ENCODE results near the gene CAMKK1.

Gene CAMKK1

DNA sequence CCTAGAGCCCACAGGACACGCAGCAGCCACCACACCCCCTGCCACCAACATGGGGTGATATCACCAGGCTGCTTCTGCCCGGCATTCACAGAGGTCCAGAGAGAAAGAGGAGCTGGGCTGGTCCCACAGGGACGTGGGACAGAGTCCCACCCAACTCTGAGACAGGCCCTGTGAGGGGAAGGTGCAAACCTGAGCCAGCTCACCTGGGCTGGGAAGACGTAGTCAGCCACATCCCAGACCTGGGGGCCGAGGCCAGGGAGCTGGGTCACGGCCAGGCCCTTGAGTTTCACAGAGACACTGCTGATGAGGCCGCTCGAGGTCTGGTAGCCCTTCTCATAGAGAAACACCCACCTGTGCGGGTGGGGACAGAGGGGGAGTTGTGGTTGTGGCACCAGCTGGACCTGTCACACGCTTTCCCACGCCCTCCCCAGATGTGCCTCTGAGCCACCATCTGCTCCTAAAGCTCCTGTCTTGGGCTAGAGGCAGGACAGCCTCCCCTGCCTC is 12.2 kb upstream of the CAMKK1 start:
- no peak for DNase-seq (ENCODE audit: low read depth in 2 of 2)
- H3K4me3 ChIP-seq (replicated peaks in 1 of 2; ENCODE audit: low read depth in 2 of 2, low read length in 2 of 2) = no peak overlapping the region
- TF ChIP-seq, protein P1, sequence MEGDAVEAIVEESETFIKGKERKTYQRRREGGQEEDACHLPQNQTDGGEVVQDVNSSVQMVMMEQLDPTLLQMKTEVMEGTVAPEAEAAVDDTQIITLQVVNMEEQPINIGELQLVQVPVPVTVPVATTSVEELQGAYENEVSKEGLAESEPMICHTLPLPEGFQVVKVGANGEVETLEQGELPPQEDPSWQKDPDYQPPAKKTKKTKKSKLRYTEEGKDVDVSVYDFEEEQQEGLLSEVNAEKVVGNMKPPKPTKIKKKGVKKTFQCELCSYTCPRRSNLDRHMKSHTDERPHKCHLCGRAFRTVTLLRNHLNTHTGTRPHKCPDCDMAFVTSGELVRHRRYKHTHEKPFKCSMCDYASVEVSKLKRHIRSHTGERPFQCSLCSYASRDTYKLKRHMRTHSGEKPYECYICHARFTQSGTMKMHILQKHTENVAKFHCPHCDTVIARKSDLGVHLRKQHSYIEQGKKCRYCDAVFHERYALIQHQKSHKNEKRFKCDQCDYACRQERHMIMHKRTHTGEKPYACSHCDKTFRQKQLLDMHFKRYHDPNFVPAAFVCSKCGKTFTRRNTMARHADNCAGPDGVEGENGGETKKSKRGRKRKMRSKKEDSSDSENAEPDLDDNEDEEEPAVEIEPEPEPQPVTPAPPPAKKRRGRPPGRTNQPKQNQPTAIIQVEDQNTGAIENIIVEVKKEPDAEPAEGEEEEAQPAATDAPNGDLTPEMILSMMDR (IDR thresholded peaks at IDR 0.05; ENCODE audit: low read depth, low read length) = no peak

DNA sequence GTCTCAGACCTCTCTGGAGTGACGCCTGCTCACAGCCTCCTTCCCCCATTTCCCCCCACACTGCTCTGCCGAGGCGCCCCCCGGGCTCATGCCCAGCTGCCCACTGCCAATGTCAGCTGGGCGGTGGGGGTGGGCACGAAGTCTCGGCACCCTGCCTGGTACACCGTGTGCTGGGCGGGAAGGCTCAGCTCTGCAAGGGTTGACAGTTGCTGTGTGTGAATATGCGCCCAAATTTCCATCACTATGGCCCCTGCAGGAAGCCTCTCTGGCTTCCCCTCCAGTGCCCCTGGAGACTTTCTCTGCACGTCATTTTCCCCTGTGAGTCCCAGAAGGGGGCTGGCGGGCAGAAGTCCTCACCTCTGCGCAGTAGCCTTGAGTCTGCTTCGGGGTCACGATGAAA is 11.6 kb upstream of the CAMKK1 start:
- no peak overlapping the region for H3K4me3 ChIP-seq (replicated peaks in 1 of 2; ENCODE audit: low read depth in 2 of 2, low read length in 2 of 2)
- no peak for DNase-seq (ENCODE audit: low read depth in 2 of 2)
- TF ChIP-seq, protein P1 (IDR thresholded peaks at IDR 0.05; ENCODE audit: low read depth, low read length) = no peak

DNA sequence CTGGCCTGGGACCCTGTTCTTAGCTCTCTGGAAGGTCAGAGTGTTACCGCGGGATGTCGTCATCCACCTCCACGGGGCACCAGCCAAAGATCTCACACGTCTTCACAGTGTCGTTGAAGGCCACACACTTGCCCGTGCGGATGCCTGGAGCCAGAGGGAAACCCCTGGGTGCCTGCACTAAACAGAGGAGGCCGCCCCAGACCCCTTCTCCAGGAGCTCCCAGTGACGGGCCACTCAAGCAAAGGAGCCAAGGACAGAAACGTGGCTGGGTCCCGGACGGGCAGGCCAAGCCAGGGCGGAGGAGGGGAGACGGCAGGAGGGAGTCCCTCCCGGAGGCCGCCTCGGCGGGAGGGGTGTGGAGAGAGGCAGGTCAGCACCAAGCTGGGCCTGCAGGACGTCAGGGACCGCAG is 11.0 kb upstream of the CAMKK1 start:
- TF ChIP-seq, protein P1 (IDR thresholded peaks at IDR 0.05; ENCODE audit: low read depth, low read length) = no peak
- H3K4me3 ChIP-seq (replicated peaks in 1 of 2; ENCODE audit: low read depth in 2 of 2, low read length in 2 of 2) = no peak overlapping the region

DNA sequence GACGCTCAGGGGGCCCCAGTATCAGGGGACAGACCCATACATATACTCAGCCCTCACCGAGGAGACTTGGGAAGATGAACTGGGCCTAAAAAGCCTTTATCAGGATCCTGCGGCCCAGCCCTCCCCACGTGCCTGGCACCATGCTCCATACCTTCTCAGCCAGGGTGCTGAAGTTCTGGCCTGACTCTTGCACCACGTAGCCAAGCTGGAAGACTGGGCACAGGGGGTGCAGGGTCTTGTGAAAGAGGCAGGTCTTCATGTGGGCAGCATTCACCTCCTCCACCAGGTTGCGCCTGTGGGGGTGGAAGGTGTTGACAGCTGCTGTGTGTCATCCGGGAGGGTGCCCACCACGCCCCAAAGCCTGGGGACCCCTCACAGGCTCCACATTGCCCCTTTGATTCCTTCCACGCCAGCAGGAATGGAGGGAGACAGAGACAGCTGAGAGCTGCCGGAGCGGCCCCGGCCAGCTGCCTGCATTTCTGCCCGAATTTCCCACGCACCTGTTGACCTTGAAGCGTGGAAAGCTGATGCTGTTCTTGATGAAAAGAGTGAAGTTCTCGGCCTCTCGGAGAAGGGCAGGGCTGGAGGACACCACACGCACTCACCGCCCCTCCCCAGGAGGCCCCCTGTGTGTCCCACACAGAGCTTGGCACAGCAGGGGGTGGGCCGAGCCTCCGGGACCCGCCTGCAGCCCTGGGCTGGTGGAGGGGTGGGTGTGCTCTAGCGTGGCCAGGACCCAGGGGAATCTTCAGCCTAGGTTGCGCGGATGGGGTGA is 10.4 kb upstream of the CAMKK1 start:
- H3K4me3 ChIP-seq (replicated peaks in 1 of 2; ENCODE audit: low read depth in 2 of 2, low read length in 2 of 2) = no peak overlapping the region

More for the DNA sequence above, 11.0 kb upstream of the CAMKK1 start:
- DNase-seq (ENCODE audit: low read depth in 2 of 2) = no peak

DNA sequence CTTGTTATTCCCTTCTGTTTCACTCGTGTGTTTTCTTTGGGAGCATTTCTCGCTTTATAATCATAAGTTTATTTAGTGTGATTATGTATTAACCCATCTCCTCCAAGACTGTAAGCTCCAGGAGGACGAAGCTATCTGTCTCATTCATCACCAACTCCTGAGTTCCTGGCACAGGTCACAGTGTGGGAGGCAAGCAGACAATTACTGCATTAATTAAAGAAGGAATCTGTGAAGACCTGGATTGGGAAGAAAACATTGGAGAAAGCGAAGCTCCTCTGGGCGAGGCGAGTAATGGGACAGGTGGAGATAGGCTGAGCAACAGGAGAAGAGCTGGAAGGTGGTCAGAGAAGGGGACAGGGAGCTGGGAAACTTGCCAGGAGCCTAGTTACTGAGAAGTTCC is 7.8 kb upstream of the CAMKK1 start:
- TF ChIP-seq, protein P1 (IDR thresholded peaks at IDR 0.05; ENCODE audit: low read depth, low read length) = no peak
- H3K4me3 ChIP-seq (replicated peaks in 1 of 2; ENCODE audit: low read depth in 2 of 2, low read length in 2 of 2) = no peak overlapping the region
- DNase-seq (ENCODE audit: low read depth in 2 of 2) = no peak

More for the DNA sequence above, 10.4 kb upstream of the CAMKK1 start:
- no peak for DNase-seq (ENCODE audit: low read depth in 2 of 2)
- TF ChIP-seq, protein P1 (IDR thresholded peaks at IDR 0.05; ENCODE audit: low read depth, low read length) = no peak

DNA sequence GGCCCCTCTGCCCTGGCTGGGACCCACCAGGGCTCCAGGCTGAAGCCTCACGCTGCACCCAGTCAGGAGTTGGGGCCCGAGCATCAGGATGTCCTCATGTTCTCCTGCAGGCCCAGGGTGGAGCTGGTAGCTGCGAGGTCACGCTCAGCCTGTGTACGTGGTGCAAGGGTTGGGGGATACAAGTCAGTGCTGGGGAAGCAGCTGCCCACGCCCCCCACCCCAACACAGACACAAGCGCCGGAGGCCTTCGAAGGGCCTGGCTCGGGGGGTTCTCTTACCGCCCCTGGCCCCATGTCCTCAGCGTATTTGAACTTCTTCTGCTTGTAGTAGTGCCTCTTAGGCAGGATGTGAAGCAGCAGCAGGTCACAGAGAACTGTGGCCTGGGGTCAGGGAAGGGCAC is 4.9 kb upstream of the CAMKK1 start:
- no peak for DNase-seq (ENCODE audit: low read depth in 2 of 2)
- TF ChIP-seq, protein P1 (IDR thresholded peaks at IDR 0.05; ENCODE audit: low read depth, low read length) = no peak
- H3K4me3 ChIP-seq (replicated peaks in 1 of 2; ENCODE audit: low read depth in 2 of 2, low read length in 2 of 2) = no peak overlapping the region

DNA sequence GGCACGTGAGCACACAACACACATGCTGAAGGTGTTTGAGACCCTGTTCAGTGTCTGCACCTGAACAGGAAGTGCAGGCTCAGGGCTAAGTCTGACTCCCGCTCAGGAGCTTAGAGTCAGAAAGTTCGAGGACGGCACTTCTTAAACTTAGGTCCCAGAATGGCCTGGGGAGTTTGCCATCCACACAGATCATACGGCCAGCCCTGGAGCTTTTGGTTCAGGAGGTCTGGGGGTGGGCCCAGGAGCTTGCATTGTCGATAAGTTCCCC is 4.0 kb upstream of the CAMKK1 start:
- TF ChIP-seq, protein P1 (IDR thresholded peaks at IDR 0.05; ENCODE audit: low read depth, low read length) = no peak
- no peak for DNase-seq (ENCODE audit: low read depth in 2 of 2)
- no peak overlapping the region for H3K4me3 ChIP-seq (replicated peaks in 1 of 2; ENCODE audit: low read depth in 2 of 2, low read length in 2 of 2)

Measured in cardiac fibroblast (primary cell).